ENCODE measurements around the gene C6orf132. TPM values are rescaled to one million over a fixed set of nuclear protein-coding genes. Genes with fewer than 3 reads are reported as not detected.
A peak's percentile ranks its signal among the peaks of the same experiment; 100 is the strongest.

The C6orf132 gene
- total RNA-seq, 4 donors from 2014 or later: 3.0 to 19.0 (median 3.6) TPM

- no peak for DNase-seq (ENCODE audit: low spot score)
- TF ChIP-seq CTCF (IDR thresholded peaks at IDR 0.05): no peak
- ATAC-seq (ENCODE audit: low FRiP score): peak; percentile 41
Measured at GRCh38 chr6:42104095-42104803, 38.2 kb downstream of the C6orf132 start.

- ATAC-seq (ENCODE audit: low FRiP score) (no peak), DNase-seq (ENCODE audit: low spot score) (no peak)
- no peak for TF ChIP-seq CTCF (IDR thresholded peaks at IDR 0.05)
Measured at GRCh38 chr6:42103753-42104094, 38.7 kb downstream of the C6orf132 start.

- TF ChIP-seq CTCF (IDR thresholded peaks at IDR 0.05): no peak
- no peak for ATAC-seq (ENCODE audit: low FRiP score)
- no peak for DNase-seq (ENCODE audit: low spot score)
Measured at GRCh38 chr6:42103216-42103615, 39.2 kb downstream of the C6orf132 start.

GRCh38 chr6:42101186-42101657 lies 41.2 kb downstream of the C6orf132 start:
- TF ChIP-seq CTCF (IDR thresholded peaks at IDR 0.05): no peak
- ATAC-seq (ENCODE audit: low FRiP score): no peak
- DNase-seq (ENCODE audit: low spot score): no peak

- ATAC-seq (ENCODE audit: low FRiP score): peak; percentile 43
- no peak for DNase-seq (ENCODE audit: low spot score)
- no peak for TF ChIP-seq CTCF (IDR thresholded peaks at IDR 0.05)
Measured at GRCh38 chr6:42100029-42100901, 42.2 kb downstream of the C6orf132 start.

GRCh38 chr6:42099340-42100028 lies 42.9 kb downstream of the C6orf132 start:
- TF ChIP-seq CTCF (IDR thresholded peaks at IDR 0.05): no peak
- peak; percentile 45 for DNase-seq (ENCODE audit: low spot score)
- ATAC-seq (ENCODE audit: low FRiP score): peak; percentile 85

Data from omental fat pad (tissue), 4 donors.